ENCODE measurements around the gene HIBADH. TPM values are rescaled to one million over a fixed set of nuclear protein-coding genes. Genes with fewer than 3 reads are reported as not detected.

Gene HIBADH
- total RNA-seq, 4 donors from 2014 or later: 38.9 to 58.8 (median 52.2) TPM

GRCh38 chr7:27533652-27534081 lies 129.0 kb downstream of the HIBADH start:
- Histone ChIP-seq H3K27ac (no peak overlapping the region), H3K27me3 (no peaks in the 10 kb centered on the region), H3K9me3 (no peaks in the 10 kb centered on the region), H3K4me1 (no peaks in the 10 kb centered on the region), H3K36me3 (no peaks in the 10 kb centered on the region), H3K4me3 (no peak overlapping the region)
- TF ChIP-seq POLR2A (IDR thresholded peaks at IDR 0.05) (no peak), CTCF (IDR thresholded peaks at IDR 0.05) (no peak)
- intact Hi-C loops (cut with DNase I; ENCODE audit: low total_unique reads): no loop called here
- DNase-seq: no peak

- H3K4me3 ChIP-seq: no peak overlapping the region
- no peak for TF ChIP-seq POLR2A (IDR thresholded peaks at IDR 0.05)
- TF ChIP-seq CTCF (IDR thresholded peaks at IDR 0.05): no peak
- no peak for DNase-seq
- H3K9me3 ChIP-seq: no peaks in the 10 kb centered on the region
- intact Hi-C loops (cut with DNase I; ENCODE audit: low total_unique reads): no loop called here
- H3K36me3 ChIP-seq: no peaks in the 10 kb centered on the region
- H3K27ac ChIP-seq: no peak overlapping the region
- no peaks in the 10 kb centered on the region for H3K4me1 ChIP-seq
- no peaks in the 10 kb centered on the region for H3K27me3 ChIP-seq
These were observed 130.4 kb downstream of the HIBADH start for GRCh38 chr7:27532314-27532713.

GRCh38 chr7:27527348-27527714 lies 135.4 kb downstream of the HIBADH start:
- Histone ChIP-seq H3K27me3 (no peaks in the 10 kb centered on the region), H3K4me3 (no peak overlapping the region), H3K9me3 (no peaks in the 10 kb centered on the region), H3K36me3 (no peaks in the 10 kb centered on the region), H3K4me1 (no peaks in the 10 kb centered on the region), H3K27ac (peak overlapping the region in 1 of 2 donors; percentile 30)
- intact Hi-C loops (cut with DNase I; ENCODE audit: low total_unique reads): no loop called here
- no peak for TF ChIP-seq POLR2A (IDR thresholded peaks at IDR 0.05)
- TF ChIP-seq CTCF (IDR thresholded peaks at IDR 0.05): no peak
- peak in 1 of 2 donors; percentile 30 for DNase-seq

GRCh38 chr7:27526611-27527347 lies 135.9 kb downstream of the HIBADH start:
- Histone ChIP-seq H3K36me3 (no peaks in the 10 kb centered on the region), H3K9me3 (no peaks in the 10 kb centered on the region), H3K27me3 (no peaks in the 10 kb centered on the region), H3K4me1 (no peaks in the 10 kb centered on the region), H3K4me3 (no peak overlapping the region), H3K27ac (peak overlapping the region in 1 of 2 donors; percentile 30)
- intact Hi-C loops (cut with DNase I; ENCODE audit: low total_unique reads): no loop called here
- TF ChIP-seq CTCF (IDR thresholded peaks at IDR 0.05) (no peak), POLR2A (IDR thresholded peaks at IDR 0.05) (no peak)
- no peak for DNase-seq

- Histone ChIP-seq H3K4me1 (no peaks in the 10 kb centered on the region), H3K4me3 (no peak overlapping the region), H3K27me3 (no peaks in the 10 kb centered on the region), H3K9me3 (no peaks in the 10 kb centered on the region), H3K27ac (no peak overlapping the region), H3K36me3 (no peaks in the 10 kb centered on the region)
- no peak for DNase-seq
- intact Hi-C loops (cut with DNase I; ENCODE audit: low total_unique reads): no loop called here
- TF ChIP-seq POLR2A (IDR thresholded peaks at IDR 0.05) (no peak), CTCF (IDR thresholded peaks at IDR 0.05) (no peak)
These were observed 136.6 kb downstream of the HIBADH start for GRCh38 chr7:27526131-27526530.
